Vagina (tissue), 2 donors: ENCODE measurements around the gene CEP19. TPM values are rescaled to one million over a fixed set of nuclear protein-coding genes. Genes with fewer than 3 reads are reported as not detected.

Experiments used
- DNase-seq, 2 donors: peaks; one replicate each; pipeline ENCODE4 v3.0.0-alpha.2; 2017; ENCODE audit errors: extremely low spot score in 2 of 2
- H3K27ac ChIP-seq: fragments of 200-600 bp; sonication (generic); one replicate; pipeline ENCODE4 v1.5.1; 2019
- H3K27me3 ChIP-seq: fragments of 200-600 bp; sonication (generic); one replicate; pipeline ENCODE4 v1.5.1; 2019
- H3K36me3 ChIP-seq, 2 donors: fragments of 200-600 bp; sonication (generic); one replicate each; pipeline ENCODE4 v1.5.1; 2017 to 2019
- H3K4me1 ChIP-seq: fragments of 200-600 bp; sonication (generic); one replicate; pipeline ENCODE4 v1.5.1; 2019
- H3K4me3 ChIP-seq, 2 donors: fragments of 200-600 bp; sonication (generic); 1 replicate in 1 of 2; 2 replicates in 1 of 2; pipeline ENCODE4 v1.5.1; 2016 to 2019
- H3K9me3 ChIP-seq: fragments of 200-600 bp; sonication (generic); one replicate; pipeline ENCODE4 v1.5.1; 2019
- POLR2A ChIP-seq, 2 donors: fragments of 450-650 bp; IDR thresholded peaks; one replicate each; pipeline ENCODE4 v1.6.1; 2017; ENCODE audit warnings: antibody characterized with exemption in 2 of 2, mild to moderate bottlenecking in 2 of 2, moderate library complexity in 2 of 2
- POLR2AphosphoS5 ChIP-seq, 2 donors: sonication (generic); formaldehyde crosslinking; IDR thresholded peaks; one replicate each; pipeline ENCODE4 v1.9.0; 2017; ENCODE audit warnings: antibody characterized with exemption in 2 of 2, mild to moderate bottlenecking in 2 of 2, low read depth in 1 of 2; ENCODE audit not compliant: insufficient read depth in 1 of 2
- intact Hi-C: fragments of 100-400 bp; cut with DNase I; formaldehyde crosslinking; loops from one replicate; pipeline ENCODE4 v1.15.1; 2023
- total RNA-seq: library from RNA; depleted of rRNA; stranded (reverse); fragments of >200 nt; gene quantifications from one replicate; pipeline ENCODE4 v1.2.3, GENCODE V29; 2016
- TF ChIP-seq, protein P1 (sequence below), 3 experiments: fragments of 450-650 bp in 2 of 3; fragments of 200-600 bp in 1 of 3; sonication (generic) in 1 of 3; IDR thresholded peaks; one replicate each; pipeline ENCODE4 v1.5.1; 2017 to 2019; ENCODE audit warnings: antibody characterized with exemption in 3 of 3, mild to moderate bottlenecking in 2 of 3, moderate library complexity in 2 of 3

Gene CEP19
- total RNA-seq, 1 donor from 2014 or later, result 1.5 TPM

DNA sequence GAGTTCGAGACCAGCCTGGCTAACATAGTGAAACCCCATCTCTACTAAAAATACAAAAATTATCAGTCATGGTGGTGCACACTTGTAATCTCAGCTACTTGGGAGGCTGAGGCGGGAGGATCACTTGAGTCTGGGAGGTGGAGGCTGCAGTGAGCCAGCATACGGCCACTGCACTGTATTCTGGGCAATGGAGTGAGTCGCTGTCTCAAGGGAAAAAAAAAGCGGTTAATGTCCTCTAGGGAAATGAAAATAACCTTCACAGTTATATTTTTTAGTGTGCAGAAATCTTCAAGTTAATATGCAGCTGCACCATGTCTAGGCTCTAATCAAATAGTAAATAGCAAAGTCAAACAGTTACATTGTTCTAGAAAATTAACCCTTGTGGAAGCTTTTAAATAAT lies 14.8 kb downstream of the CEP19 start:
- no peaks in the 10 kb centered on the region for H3K36me3 ChIP-seq
- intact Hi-C loops, result no loop called here
- DNase-seq, result no peak
- no peaks in the 10 kb centered on the region for H3K4me1 ChIP-seq
- H3K9me3 ChIP-seq, result no peaks in the 10 kb centered on the region
- H3K4me3 ChIP-seq, result no peak overlapping the region
- no peaks in the 10 kb centered on the region for H3K27me3 ChIP-seq
- H3K27ac ChIP-seq, result no peak overlapping the region
- TF ChIP-seq POLR2A (IDR thresholded peaks at IDR 0.05) (no peak), POLR2AphosphoS5 (IDR thresholded peaks at IDR 0.05; ENCODE audit: insufficient read depth in 1 of 2, low read depth in 1 of 2) (no peak)
- TF ChIP-seq, protein P1, sequence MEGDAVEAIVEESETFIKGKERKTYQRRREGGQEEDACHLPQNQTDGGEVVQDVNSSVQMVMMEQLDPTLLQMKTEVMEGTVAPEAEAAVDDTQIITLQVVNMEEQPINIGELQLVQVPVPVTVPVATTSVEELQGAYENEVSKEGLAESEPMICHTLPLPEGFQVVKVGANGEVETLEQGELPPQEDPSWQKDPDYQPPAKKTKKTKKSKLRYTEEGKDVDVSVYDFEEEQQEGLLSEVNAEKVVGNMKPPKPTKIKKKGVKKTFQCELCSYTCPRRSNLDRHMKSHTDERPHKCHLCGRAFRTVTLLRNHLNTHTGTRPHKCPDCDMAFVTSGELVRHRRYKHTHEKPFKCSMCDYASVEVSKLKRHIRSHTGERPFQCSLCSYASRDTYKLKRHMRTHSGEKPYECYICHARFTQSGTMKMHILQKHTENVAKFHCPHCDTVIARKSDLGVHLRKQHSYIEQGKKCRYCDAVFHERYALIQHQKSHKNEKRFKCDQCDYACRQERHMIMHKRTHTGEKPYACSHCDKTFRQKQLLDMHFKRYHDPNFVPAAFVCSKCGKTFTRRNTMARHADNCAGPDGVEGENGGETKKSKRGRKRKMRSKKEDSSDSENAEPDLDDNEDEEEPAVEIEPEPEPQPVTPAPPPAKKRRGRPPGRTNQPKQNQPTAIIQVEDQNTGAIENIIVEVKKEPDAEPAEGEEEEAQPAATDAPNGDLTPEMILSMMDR (IDR thresholded peaks at IDR 0.05), result no peak

DNA sequence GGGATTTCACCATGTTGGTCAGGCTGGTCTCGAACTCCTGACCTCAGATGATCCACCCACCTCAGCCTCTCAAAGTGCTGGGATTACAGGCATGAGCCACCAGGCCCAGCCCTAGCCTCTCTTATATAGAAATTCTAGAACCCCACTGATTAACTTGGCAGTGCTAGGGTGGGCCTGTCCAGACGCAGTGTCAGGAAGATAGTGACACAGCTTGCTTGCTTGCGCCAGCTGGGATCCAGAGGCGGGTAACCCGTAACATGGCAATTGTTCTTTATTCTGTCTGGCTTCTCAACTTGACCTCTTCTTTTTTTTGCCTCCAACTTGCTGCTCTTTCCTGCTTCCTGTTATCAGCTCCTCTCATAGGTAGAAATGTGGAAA lies 16.2 kb downstream of the CEP19 start:
- TF ChIP-seq, protein P1 (IDR thresholded peaks at IDR 0.05), result no peak
- no peak for TF ChIP-seq POLR2A (IDR thresholded peaks at IDR 0.05)
- TF ChIP-seq POLR2AphosphoS5 (IDR thresholded peaks at IDR 0.05; ENCODE audit: insufficient read depth in 1 of 2, low read depth in 1 of 2), result no peak
- no peak for DNase-seq
- Histone ChIP-seq H3K4me3 (no peak overlapping the region), H3K27me3 (no peaks in the 10 kb centered on the region), H3K4me1 (no peaks in the 10 kb centered on the region), H3K27ac (no peak overlapping the region), H3K36me3 (no peaks in the 10 kb centered on the region), H3K9me3 (no peaks in the 10 kb centered on the region)
- intact Hi-C loops, result no loop called here

DNA sequence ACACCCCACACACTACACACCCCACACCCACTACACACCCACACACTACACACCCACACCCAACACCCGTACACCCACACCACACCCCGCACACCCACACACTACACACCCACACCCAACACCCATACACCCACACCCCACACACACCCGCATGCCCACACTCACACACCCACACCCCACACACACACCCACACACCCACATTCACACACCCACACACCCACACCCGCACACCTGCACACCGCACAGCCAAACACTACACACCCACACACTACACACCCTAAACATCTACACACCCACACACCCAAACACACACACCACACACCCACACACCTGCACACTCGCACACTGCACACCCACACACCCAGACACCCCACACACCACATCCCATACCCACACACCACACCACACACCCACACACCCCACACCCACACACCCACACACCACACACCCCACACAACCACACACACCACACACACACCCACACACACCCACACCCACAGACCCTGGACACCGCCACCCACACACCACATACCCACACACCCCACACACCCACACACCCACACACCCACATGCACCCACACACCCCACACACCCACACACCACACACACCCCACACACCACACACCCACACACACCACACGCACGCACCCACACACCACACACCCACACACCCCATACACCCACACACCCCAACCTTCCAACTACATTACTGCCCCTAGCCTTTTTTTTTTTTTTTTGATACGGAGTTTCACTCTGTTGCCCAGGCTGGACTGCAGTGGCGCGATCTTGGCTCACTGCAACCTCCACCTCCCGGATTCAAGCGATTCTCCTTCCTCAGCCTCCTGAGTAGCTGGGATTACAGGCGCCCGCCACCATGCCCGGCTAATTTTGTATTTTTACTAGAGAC lies 16.9 kb downstream of the CEP19 start:
- Histone ChIP-seq H3K27ac (no peak overlapping the region), H3K4me3 (no peak overlapping the region), H3K4me1 (no peaks in the 10 kb centered on the region), H3K36me3 (no peaks in the 10 kb centered on the region), H3K27me3 (no peaks in the 10 kb centered on the region), H3K9me3 (no peaks in the 10 kb centered on the region)
- TF ChIP-seq, protein P1 (IDR thresholded peaks at IDR 0.05), result no peak
- TF ChIP-seq POLR2AphosphoS5 (IDR thresholded peaks at IDR 0.05; ENCODE audit: insufficient read depth in 1 of 2, low read depth in 1 of 2) (no peak), POLR2A (IDR thresholded peaks at IDR 0.05) (no peak)
- no peak for DNase-seq
- intact Hi-C loops, result no loop called here

DNA sequence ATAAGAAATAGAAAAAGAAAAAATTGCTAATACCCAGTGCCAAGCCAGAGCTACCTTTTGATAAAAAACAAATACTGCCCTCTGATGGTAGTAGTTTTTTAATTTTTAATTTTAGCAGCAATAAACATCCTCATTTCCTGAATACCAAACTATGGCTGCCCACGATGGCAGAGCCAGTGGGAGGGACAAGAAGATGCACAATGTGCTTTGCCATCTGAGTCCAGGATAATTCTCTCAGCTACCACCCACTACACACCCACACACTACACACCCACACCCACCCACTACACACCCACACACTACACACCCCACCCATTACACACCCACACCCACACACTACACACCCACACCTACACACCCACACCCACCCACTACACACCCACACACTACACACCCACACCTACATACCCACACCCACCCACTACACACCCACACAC lies 17.8 kb downstream of the CEP19 start:
- Histone ChIP-seq H3K4me3 (no peak overlapping the region), H3K27me3 (no peaks in the 10 kb centered on the region), H3K4me1 (no peaks in the 10 kb centered on the region), H3K27ac (no peak overlapping the region), H3K9me3 (no peaks in the 10 kb centered on the region), H3K36me3 (no peaks in the 10 kb centered on the region)
- no peak for TF ChIP-seq POLR2A (IDR thresholded peaks at IDR 0.05)
- no peak for TF ChIP-seq POLR2AphosphoS5 (IDR thresholded peaks at IDR 0.05; ENCODE audit: insufficient read depth in 1 of 2, low read depth in 1 of 2)
- TF ChIP-seq, protein P1 (IDR thresholded peaks at IDR 0.05), result no peak
- intact Hi-C loops, result no loop called here
- DNase-seq, result no peak

DNA sequence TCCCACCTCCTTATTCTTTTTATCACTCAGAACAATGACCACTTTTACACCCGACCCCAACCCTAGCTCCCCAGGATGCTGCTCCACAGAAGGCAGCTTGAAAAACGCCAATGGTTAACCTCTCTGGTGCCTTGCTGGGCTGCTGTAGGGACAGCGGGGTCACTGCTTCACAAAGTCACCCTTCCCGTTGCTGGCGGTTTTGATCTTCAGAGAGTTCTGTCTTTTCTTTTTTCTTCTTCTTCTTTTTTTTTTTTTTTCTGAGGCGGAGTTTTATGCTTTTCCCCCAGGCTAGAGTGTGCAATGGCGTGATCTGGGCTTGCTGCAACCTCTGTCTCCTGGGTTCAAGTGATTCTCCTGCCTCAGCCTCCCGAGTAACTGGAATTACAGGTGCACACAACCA lies 20.7 kb downstream of the CEP19 start:
- intact Hi-C loops, result no loop called here
- no peak overlapping the region for H3K4me3 ChIP-seq
- DNase-seq, result no peak

More for the DNA sequence above, 20.7 kb downstream of the CEP19 start:
- no peaks in the 10 kb centered on the region for H3K27me3 ChIP-seq
- H3K4me1 ChIP-seq, result no peaks in the 10 kb centered on the region
- TF ChIP-seq, protein P1 (IDR thresholded peaks at IDR 0.05), result no peak
- no peak for TF ChIP-seq POLR2A (IDR thresholded peaks at IDR 0.05)
- no peaks in the 10 kb centered on the region for H3K36me3 ChIP-seq
- H3K27ac ChIP-seq, result no peak overlapping the region
- no peaks in the 10 kb centered on the region for H3K9me3 ChIP-seq
